Frontal cortex (tissue), 4 donors: Measurements from ENCODE around the gene SHISA4. TPM values are rescaled to one million over a fixed set of nuclear protein-coding genes. Genes with fewer than 3 reads are reported as not detected.
"Not testable (repeated sequence)": the region's sequence is repeated elsewhere in the genome, so short reads cannot be mapped to it uniquely, and the experiment has no call there.

Experiments used
- DNase-seq, 2 donors: peaks; one replicate each; pipeline ENCODE4 v3.0.0; 2012; ENCODE audit warnings: low spot score in 2 of 2
- FAIRE-seq: peaks from 2 replicates; lab custom pipeline; 2012; peaks lifted over from hg19 to GRCh38; lab: Jason Lieb, UNC
- total RNA-seq: library from RNA; depleted of rRNA; stranded (reverse); fragments of >200 nt; gene quantifications from one replicate; pipeline ENCODE4 v1.2.3, GENCODE V29; 2014
- donor health status: control.
- donor health status: control.
- donor health status: control.

Gene SHISA4
- total RNA-seq, 1 donor from 2014 or later = 22.4 TPM

DNA sequence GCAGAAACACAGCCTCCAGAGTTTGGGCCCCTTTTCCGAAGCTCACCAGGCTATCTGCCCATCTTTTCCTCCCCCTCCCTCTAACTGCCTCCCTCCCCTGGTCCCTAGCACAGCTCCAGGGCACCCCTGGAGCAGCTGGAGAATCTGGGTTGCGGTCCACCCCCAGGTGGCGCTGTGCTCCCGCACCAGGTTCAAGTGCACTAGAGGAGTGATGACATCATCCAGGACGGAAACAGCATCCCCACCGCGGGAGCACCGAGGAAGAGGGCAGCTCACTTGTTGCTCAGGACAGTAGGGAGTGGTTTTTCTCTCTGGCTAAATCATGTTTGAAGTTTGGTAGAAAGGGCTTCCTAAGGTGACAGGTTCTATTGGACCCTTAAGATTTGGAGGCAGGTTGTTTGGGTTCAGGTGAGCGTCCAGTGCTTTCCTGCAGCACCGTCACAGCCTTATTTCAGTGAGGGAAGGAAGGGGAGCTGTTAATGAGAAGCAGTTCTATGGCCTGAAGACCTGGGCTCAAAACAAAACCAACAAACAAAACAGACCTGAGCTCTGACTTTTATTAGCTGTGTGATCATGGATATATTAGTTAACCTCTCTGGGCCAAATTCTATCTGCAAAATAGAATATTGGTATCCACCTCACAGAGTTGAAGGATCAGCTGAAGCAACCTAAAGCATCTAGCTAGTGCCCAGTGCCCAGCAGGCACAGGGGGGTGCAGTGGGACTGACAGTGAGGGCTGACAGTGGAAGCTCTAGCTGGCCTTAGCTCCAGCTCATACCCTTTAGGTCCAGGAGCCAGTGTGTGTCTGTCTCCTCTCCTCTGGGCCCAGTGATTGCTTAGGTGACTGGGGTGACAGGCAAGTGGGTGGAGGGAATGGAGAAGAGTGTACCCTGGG, 7.5 kb downstream of the SHISA4 start:
- peak; percentile 59 to 87 for DNase-seq
- FAIRE-seq = no peak

DNA sequence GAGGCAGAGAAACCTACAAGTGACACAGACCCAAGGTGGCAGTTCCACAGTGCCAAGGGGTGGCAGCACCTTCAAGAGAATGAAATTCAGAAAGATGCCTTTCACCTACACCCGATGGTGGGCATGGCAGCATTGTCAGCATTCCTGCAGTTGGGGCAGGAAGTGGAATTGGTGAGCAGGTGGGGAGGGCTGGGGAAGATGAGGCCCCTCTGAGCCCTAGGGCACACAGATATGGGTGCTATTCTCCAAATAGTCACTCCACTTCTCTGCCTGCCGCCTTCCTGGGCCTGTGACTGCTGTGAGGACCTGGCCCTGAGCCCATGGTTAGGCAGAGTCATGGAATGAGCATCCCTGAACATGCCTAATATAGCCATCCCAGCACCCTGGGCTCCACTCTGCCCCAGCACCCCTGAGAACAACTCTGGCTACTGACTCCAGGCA, 8.3 kb downstream of the SHISA4 start:
- FAIRE-seq = no peak

DNA sequence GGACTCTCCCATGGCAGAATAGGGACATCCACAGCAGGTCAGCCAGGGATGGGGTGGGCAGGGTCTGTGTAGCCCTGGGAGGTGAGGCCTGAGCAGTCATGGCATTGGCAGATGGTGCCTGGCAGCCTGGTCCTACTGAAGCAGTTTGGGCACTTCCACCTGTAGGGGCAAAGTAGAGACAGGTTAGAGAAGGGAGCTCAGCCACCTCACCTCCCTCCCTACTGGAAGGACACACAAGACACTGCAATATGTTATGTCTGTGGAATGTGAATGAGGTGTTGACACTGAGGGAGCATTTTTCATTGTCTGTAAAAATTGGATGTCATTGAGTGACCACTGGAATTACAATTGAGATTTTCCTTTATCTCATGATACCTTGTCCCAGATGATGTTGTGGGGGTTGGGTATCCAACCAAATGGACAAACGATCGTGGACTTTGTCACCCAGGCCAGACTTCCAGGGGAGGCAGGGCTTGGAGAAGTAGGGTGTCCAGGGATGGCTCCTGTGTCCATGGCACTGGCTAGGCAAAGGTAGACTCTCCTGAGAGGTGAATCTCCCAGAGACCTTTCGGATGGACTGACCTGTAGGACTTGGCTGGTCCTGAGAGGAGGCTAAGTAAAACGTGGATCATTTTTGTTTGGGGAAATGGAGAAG, 9.7 kb downstream of the SHISA4 start:
- FAIRE-seq (no peak), DNase-seq (no peak)

More for the DNA sequence above, 8.3 kb downstream of the SHISA4 start:
- no peak for DNase-seq

DNA sequence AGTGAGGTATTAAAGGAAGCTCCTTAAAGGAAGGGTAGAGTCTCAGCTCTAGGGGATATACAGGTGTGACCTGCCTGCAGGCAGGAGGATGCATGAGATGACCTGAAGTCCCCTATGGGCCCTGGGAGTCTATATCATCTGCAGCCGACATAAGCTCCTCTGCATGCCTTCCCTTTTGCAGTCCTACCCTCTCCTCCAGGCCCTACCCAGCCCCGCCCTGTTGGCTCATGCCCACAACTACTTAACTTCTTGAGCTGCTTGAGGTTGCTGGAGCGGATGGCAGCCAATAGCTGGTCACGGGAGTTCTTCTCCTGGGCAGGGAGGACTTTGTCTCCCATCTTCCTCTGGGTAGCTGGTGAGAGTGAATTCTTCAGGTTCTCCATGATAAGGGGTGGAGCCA, 10.3 kb downstream of the SHISA4 start:
- FAIRE-seq = no peak
- no peak for DNase-seq

DNA sequence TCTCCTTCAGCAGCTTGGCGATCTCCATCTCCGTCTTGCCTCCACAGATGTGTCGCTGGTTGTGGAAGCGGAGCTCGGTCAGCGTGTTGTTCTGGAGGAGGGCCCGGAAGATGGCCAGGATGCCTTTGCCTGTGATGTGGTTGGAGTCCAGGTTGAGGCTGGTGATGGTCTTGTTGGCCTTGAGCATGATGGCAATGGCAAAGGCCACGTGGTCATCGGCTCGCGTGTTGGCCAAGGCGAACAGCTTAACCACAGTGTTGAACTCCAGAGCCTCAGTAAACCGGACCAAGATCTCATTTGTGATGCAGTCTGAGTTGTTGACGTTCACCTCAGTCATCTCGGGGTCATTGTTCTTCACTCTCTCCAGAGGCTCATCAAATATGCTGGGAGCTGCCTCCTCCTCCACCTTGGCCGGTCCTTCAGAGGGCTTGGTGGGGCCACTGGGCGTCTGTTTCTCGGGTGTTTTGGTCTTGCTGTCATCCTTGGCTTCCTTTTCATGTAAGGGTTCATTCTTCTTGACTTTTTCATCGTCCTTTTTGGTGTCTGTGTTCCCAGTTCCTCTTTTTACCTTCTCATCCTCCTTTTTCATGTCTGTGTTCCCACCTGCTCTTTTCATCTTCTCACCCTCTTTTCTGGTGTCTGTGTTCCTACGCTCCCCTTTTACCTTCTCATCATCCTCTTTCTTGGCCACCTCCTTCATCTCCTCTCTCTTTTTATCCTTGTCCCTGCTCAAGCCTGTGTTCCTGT, 11.2 kb downstream of the SHISA4 start:
- no peak for DNase-seq
- no peak for FAIRE-seq

DNA sequence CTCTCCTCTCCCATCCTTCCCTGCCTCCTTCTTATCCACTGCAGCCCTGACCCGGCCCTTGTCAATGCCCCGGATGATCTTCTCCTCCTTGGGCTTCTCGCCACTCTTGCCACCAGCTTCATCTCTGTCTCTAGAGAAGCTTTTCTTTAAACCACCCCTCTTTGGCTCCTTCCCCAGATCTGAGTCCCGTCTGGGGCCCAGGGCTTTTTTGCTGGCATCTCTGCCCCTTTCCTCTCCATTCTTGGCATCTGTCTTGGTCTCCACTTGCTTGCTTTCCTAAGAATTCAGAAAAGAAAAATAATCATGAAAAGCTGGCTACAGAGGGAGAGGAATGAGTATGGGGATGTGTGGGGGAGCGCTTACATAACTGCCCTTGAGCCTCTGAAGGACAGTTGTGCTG, 11.8 kb downstream of the SHISA4 start:
- DNase-seq = no peak
- FAIRE-seq = no peak

DNA sequence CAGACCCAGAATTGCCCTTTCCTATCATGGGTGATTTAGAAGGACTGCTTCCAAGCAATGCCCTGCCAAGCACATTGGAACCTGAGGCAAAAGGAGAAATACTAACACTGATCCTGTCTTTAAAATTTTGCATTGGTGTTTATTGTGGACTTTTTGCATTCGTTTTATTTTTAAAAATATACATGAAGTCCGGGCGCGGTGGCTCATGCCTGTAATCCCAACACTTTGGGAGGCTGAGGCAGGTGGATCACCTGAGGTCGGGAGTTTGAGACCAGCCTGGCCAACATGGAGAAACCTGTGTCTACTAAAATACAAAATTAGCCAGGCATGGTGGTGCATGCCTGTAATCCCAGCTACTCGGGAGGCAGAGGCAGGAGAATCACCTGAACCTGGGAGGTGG, 12.3 kb downstream of the SHISA4 start:
- FAIRE-seq = not testable (repeated sequence)

DNA sequence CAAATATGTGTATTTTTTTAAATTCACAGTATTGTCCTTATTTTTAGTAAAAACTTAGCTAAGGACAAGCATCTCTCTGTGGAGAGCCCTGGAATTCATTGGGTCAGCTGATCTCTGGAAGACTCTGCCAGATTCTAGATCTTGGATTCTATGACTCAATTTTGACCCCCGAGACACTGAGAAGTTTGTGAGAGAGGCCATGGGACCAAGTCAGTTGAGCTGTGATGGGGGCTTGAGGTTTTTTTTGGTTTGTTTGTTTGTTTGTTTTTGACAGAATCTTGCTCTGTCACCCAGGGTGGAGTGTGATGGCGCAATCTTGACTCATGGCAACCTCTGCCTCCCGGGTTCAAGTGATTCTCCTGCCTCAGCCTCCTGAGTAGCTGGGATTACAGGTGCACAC, 13.5 kb downstream of the SHISA4 start:
- FAIRE-seq (no peak), DNase-seq (no peak)

More for the DNA sequence above, 12.3 kb downstream of the SHISA4 start:
- not testable (repeated sequence) for DNase-seq

DNA sequence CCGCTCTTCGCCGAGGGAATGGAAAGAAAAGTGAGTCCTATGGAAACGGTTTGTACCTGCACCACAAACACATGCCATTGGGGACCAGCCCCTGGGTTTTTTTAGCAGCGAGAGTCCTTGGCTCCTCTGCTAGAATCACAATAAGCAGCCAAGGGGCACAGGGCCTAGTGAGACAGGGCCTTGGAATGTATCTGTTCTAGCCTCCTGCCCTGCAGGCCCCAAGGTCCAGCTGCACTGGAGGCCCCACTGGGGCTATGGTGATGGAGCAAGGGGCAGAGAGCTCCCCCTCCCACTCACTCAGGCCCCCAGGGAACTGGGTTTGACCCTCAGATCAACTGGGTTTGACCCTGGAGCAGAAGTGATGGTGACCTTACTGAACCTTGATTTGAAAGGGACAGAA, 14.4 kb downstream of the SHISA4 start:
- no peak for FAIRE-seq
- DNase-seq = no peak

DNA sequence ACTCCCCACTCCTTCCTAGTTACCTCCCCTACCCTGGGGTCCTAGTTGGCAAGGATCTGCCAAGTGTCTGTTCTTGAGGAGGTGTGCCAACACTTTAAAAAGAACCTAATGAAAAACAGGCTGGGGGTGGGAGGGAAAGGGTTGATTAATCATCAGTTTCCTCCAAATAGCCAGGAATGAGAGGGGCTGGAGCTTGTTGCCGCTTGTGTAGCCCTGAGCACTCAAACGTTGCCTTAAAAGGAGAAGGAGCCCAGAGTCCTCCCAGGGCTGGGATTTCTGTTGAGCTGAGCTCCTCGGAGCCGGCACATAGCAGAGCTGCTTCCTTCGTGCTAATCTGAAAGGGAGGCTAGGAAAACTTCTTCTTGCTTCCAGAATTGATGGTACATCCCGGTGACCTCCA, 15.9 kb downstream of the SHISA4 start:
- FAIRE-seq (no peak), DNase-seq (no peak)

DNA sequence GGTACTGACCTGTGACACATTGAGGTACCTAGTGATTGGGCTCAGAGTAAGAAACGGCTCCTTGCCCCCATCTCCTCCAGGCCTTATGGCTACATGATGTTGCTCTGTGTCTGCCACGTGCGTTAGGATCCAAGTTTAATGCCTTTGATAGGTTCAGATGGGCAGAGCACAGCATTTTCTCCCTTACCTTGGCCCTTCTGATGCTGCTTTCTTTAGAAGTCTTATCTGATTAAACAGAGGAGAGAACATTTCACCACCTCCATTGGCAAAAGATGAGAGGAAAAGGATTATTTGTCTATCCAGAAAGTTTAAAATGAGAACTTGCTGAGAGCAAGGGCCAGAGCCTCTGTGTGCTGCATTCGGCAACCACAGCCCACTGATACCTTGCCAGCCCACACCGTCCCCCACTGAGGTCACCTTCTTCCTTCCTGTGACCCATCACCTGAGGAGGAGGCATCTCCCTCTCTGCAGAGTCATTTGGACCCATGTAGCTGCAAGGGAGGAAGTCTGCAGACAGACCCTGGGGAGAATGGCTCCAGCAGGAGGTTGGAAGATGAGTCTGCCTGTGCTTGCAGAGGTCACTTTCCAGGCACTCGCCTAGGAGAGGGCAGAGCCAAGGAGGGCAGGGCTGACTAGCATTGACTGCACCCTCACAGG, 16.7 kb downstream of the SHISA4 start:
- FAIRE-seq = no peak

DNA sequence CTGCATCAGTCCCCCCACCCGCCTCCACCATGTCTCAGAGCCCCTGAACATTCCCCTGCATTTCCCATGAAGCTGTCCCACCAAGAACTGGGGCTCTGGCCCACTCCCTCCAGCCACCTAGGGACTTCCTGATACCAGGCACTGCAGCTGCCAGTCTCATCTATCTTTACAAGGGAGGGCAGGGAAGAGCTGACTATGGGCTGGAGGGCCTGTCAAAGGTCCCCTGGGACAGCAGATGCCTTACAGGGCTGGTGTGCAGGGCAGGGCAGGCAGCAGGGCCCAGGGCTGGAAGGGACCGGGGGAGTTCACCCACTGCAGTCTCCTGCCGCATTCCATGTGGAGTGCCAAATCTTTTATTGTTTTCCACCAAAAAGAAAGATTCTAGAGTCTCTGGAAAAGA, 17.6 kb downstream of the SHISA4 start:
- no peak for FAIRE-seq

More for the DNA sequence above, 16.7 kb downstream of the SHISA4 start:
- DNase-seq = no peak

DNA sequence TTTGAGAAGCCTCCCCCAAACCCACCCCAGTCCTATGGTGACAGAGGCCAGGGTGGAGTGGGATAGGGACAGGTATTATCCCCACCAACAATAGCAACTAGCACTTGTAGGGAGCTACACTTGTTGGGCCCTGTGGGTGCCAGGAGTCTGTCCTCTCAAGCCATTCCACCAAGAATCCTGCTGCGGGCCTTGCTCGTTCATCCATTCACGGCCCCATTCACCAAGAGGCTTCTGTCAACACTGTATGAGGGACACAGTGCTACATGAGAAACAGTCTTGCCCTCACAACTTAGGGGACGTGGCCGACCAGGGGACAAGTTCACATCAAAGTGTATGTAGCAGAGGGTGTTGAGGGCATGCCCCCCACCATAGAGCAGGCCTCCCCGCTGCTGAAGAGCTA, 18.9 kb downstream of the SHISA4 start:
- FAIRE-seq (no peak), DNase-seq (no peak)

More for the DNA sequence above, 17.6 kb downstream of the SHISA4 start:
- no peak for DNase-seq

DNA sequence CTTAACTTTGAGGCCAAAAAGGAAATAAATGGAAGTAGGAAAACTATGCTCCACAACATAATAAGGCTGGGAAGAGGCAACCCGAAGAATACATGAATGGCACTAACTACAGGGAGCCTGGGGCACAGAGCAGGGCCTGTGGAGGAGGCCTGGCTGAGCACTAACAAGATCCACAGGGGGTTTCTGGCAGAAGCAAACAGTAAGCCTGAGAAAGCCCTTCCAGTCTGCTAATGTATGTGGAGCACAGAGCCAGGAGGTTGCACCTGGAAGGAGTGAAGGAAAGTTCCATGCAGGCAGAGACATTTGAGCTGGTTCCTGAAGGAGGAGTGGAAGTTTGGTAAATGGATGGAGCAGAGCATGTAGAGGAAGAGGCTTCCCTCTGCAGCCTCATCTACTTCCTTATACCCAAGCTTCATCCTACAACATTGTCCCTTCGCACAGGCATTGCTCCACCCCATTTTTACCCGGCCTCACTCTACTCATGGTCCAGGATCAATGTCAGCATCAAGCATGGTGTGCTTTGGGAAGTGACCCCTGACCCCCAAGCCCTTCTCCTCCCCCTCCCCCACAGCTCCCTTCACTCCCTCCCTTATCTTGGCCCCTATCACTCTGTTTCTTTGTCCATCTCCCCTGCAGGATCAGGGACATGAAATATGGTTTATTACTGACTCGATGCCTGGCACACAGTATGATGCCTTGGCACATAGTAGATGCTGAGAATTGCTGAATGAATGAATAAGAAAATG, 23.3 kb downstream of the SHISA4 start:
- DNase-seq = no peak
- FAIRE-seq = no peak

DNA sequence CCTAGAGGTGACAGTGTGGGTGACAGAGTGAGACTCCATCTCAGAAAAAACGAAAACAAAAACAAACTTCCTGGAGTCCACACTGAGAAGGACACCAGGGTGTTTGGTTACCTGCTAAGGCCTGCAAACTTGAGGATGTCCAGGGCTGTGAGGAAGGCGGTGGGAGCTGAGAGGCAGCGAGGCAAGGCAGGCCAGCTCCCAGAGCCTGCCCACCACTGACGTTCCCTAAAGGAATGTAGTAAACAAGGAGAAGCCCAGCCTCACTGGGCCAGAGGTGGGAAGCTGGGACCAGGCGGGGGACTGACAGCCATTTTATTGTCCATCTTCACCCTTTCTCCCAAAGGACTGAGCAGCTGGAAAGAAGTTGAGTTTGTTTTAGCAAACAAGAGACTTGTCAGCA, 24.1 kb downstream of the SHISA4 start:
- FAIRE-seq (no peak), DNase-seq (no peak)

DNA sequence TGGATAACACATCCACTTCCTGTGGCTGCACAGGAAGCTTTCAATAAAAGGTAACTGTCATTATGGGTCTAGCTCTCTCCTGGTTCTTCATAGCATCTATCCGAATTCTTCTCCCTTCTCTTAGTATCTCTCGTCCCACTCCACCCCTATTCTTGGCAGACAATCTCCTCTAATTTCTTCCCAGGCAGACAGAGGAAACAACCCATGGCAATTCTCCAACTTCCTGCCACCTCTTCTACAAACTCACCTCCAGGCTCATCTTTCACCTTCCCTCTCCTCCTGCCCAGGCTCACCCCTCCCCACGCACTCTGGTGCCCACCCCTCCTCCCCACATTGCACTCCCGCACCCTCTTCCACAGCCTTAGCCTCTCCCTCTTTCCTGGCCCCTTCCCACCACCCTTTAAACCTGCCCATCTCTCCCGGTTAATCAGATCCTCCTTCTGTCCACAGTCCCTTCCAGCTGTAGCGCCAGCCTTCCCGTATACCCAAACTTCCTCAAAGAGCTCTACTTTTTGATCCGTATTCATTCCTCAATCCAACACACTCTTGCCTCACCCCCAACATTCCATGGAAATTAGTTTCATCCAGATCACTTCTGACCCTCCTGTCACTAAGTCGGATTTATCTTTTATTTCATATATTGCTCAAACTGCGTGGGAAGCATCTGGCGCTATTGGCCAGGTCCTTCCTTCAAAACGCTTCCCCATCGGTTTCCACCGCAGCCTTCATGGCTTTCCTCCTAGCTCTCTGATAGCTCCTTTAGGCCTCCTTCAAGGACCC, 25.9 kb downstream of the SHISA4 start:
- FAIRE-seq = no peak

DNA sequence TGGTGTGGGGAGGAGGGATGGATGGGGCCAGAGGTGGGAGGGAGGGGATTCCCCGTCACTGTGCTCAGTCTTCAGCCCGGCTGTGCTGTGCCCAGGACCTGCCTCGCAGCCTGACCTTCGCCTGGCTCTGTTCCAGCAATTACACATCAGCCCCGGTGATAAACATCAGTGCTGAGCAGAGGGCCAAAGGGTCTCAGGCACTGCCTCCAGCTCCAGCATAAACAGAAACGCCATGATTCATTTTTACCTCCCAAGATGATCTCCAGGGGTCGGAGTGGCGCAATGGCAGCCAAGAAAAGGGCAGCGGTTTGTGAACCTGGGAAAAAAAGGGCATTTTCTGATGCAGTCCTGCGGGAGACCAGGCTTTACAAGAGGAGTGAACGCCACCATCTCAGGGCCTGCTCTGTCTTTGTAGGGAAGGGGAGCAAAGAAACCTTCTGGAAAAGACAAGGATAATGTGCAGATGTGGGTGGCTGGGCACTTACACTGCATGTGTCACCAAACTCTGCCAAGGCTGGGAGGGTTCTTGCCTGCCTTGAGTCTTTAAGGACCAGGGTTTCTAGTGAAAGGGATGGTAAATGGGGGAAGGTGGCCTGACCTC, 28.1 kb downstream of the SHISA4 start:
- DNase-seq = no peak
- no peak for FAIRE-seq

More for the DNA sequence above, 25.9 kb downstream of the SHISA4 start:
- no peak for DNase-seq

DNA sequence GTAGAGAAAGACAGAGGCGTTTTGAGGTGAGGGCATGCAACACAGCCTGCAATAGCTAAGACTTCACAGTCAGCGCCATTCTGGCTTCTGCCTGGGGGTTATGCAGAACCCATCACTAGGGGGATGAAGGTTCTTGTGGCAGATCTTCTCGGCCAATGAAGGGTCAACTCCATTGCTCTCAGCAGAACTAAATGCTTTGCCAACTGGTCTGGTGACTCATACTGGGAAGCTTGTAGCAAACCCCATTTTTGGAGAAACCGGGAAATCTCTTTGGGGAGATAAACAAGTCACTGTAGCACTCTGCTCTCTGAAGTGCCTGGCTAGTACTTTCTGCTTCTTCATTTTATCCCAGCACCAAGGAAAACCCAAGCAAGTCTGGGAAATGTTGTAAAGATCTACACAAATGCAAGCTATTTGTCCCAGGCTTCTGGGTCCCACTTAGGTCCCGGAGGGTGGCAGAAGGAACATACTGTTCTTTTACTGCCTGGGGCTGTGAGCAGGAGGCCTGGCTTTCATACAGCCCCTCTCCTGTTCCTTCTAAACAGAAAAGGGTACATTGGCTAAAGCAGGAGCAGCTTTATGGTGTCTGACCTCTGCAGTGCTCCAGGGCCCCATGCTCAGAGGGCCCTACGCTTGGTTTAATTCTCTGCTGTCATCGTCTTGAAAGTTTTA, 28.8 kb downstream of the SHISA4 start:
- FAIRE-seq = no peak
- DNase-seq = no peak
